IMR-90 (cell line): ENCODE measurements around the gene FRMD1. TPM values are rescaled to one million over a fixed set of nuclear protein-coding genes. Genes with fewer than 3 reads are reported as not detected.

Experiments
- ATAC-seq: fragments of 200-7000 bp; cut with Tn5 transposase; 2 replicates; pipeline ENCODE4 v1.9.1; 2020; ENCODE audit warnings: low read depth, mild to moderate bottlenecking, moderate library complexity
- BruUV-seq: library from RNA; stranded (reverse); fragments of 400-500 nt; replicated peaks from 2 replicates; lab custom pipeline; 2021; lab: Mats Ljungman, UMichigan
- CTCF ChIA-PET: fragments of 300-600 bp; formaldehyde crosslinking; extraction: SDS; loops from one replicate; lab custom pipeline; 2021; ENCODE audit warnings: antibody characterized with exemption; lab: Yijun Ruan, JAX
- POLR2A ChIA-PET: fragments of 300-600 bp; sonication (Branson Sonifier 250); formaldehyde crosslinking; loops from one replicate; lab custom pipeline; 2022; ENCODE audit warnings: antibody characterized with exemption; ENCODE audit not compliant: unreplicated experiment; lab: Charles Lee
- DNase-seq: peaks from one replicate; pipeline ENCODE4 v3.0.0; 2013
- H2AFZ ChIP-seq: replicated peaks from 2 replicates; pipeline ENCODE3; 2013; ENCODE audit warnings: low read length, mild to moderate bottlenecking; ENCODE audit not compliant: poor library complexity
- H2AK5ac ChIP-seq: 2 replicates; pipeline ENCODE4 v1.6.1; 2013; ENCODE audit warnings: low read depth, low read length, inconsistent platforms
- H2AK9ac ChIP-seq: replicated peaks from 2 replicates; pipeline ENCODE3; 2013; ENCODE audit warnings: mild to moderate bottlenecking, low read depth, low read length, moderate library complexity; ENCODE audit not compliant: poor library complexity
- H2BK120ac ChIP-seq: 2 replicates; pipeline ENCODE4 v1.6.1; 2013; ENCODE audit warnings: low read depth, low read length, inconsistent platforms
- H2BK15ac ChIP-seq: 3 replicates; pipeline ENCODE4 v1.6.1; 2013; ENCODE audit warnings: low read depth, low read length, inconsistent platforms
- H2BK20ac ChIP-seq: 2 replicates; pipeline ENCODE4 v1.6.1; 2013; ENCODE audit warnings: low read depth, mild to moderate bottlenecking, inconsistent platforms, low read length, moderate library complexity
- H2BK5ac ChIP-seq: 2 replicates; pipeline ENCODE4 v1.6.1; 2013; ENCODE audit warnings: mild to moderate bottlenecking, low read depth, low read length, inconsistent platforms; ENCODE audit not compliant: poor library complexity, severe bottlenecking
- H3K14ac ChIP-seq: replicated peaks from 2 replicates; pipeline ENCODE4 v1.6.1; 2013; ENCODE audit warnings: low read depth, low read length, inconsistent platforms
- H3K18ac ChIP-seq: 2 replicates; pipeline ENCODE4 v1.6.1; 2013; ENCODE audit warnings: low read depth, low read length, control low read depth
- H3K23ac ChIP-seq: 2 replicates; pipeline ENCODE4 v1.6.1; 2013; ENCODE audit warnings: low read depth, low read length, inconsistent platforms
- H3K27ac ChIP-seq: 2 replicates; pipeline ENCODE4 v1.5.1; 2013; ENCODE audit warnings: mild to moderate bottlenecking, control low read depth, low read length; ENCODE audit not compliant: insufficient read depth
- H3K27me3 ChIP-seq: 2 replicates; pipeline ENCODE4 v1.6.1; 2013; ENCODE audit warnings: low read length; ENCODE audit not compliant: control insufficient read depth, insufficient read depth
- H3K36me3 ChIP-seq: 2 replicates; pipeline ENCODE4 v1.6.1; 2013; ENCODE audit warnings: low read length, mixed read lengths; ENCODE audit not compliant: control insufficient read depth, insufficient read depth
- H3K4ac ChIP-seq: 2 replicates; pipeline ENCODE4 v1.6.1; 2013; ENCODE audit warnings: low read depth, low read length, inconsistent platforms
- H3K4me1 ChIP-seq: 2 replicates; pipeline ENCODE4 v1.6.1; 2013; ENCODE audit warnings: low read length, mixed read lengths; ENCODE audit not compliant: control insufficient read depth, insufficient read depth
- H3K4me2 ChIP-seq: 2 replicates; pipeline ENCODE4 v1.6.1; 2013; ENCODE audit warnings: low read depth, mild to moderate bottlenecking, control low read depth, low read length, moderate library complexity
- H3K4me3 ChIP-seq: 2 replicates; pipeline ENCODE4 v1.5.1; 2013; ENCODE audit warnings: low read depth, mild to moderate bottlenecking, control low read depth, low read length, moderate library complexity; ENCODE audit not compliant: insufficient read depth
- H3K56ac ChIP-seq: 2 replicates; pipeline ENCODE4 v1.6.1; 2013; ENCODE audit warnings: low read length, inconsistent platforms; ENCODE audit not compliant: insufficient read depth; ENCODE audit errors: extremely low read depth
- H3K79me1 ChIP-seq, 2 experiments: 2 replicates each; pipeline ENCODE4 v1.6.1; 2013; ENCODE audit warnings: low read length in 2 of 2, inconsistent platforms in 1 of 2, low read depth in 1 of 2
- H3K9ac ChIP-seq: 2 replicates; pipeline ENCODE4 v1.6.1; 2013; ENCODE audit warnings: low read depth, low read length, control low read depth
- H3K9me1 ChIP-seq: 2 replicates; pipeline ENCODE4 v1.6.1; 2013; ENCODE audit warnings: low read length, inconsistent platforms; ENCODE audit not compliant: insufficient read depth
- H3K9me3 ChIP-seq: 2 replicates; pipeline ENCODE4 v1.6.1; 2013; ENCODE audit warnings: low read length; ENCODE audit not compliant: control insufficient read depth, insufficient read depth
- H4K20me1 ChIP-seq: 2 replicates; pipeline ENCODE4 v1.6.1; 2013; ENCODE audit warnings: low read length, inconsistent platforms; ENCODE audit not compliant: insufficient read depth
- H4K5ac ChIP-seq: 2 replicates; pipeline ENCODE4 v1.6.1; 2013; ENCODE audit warnings: mild to moderate bottlenecking, low read depth, low read length, control low read depth
- H4K8ac ChIP-seq, 2 experiments: 2 replicates each; pipeline ENCODE4 v1.6.1; 2013; ENCODE audit warnings: low read depth in 2 of 2, low read length in 2 of 2, control low read depth in 1 of 2, inconsistent platforms in 1 of 2
- H4K91ac ChIP-seq: 2 replicates; pipeline ENCODE4 v1.6.1; 2013; ENCODE audit warnings: low read depth, low read length, inconsistent platforms; ENCODE audit not compliant: insufficient read depth
- BHLHE40 ChIP-seq: fragments of 150-350 bp; IDR thresholded peaks from 2 replicates; pipeline ENCODE4 v1.6.1; 2016; ENCODE audit warnings: mild to moderate bottlenecking, low read depth, low read length
- CEBPB ChIP-seq: IDR thresholded peaks from 2 replicates; pipeline ENCODE4 v1.6.1; 2012; ENCODE audit warnings: low read depth, low read length, improper control_type of control experiment
- CHD1 ChIP-seq: IDR thresholded peaks from 2 replicates; pipeline ENCODE4 v1.6.1; 2012; ENCODE audit warnings: low read depth, low read length, improper control_type of control experiment
- CTCF ChIP-seq: conservative IDR thresholded peaks from 2 replicates; pipeline ENCODE4 v1.5.1; 2012; ENCODE audit warnings: mild to moderate bottlenecking, low read depth, low read length, improper control_type of control experiment
- ELK1 ChIP-seq: fragments of 150-350 bp; IDR thresholded peaks from 2 replicates; pipeline ENCODE4 v1.6.1; 2016; ENCODE audit warnings: low read depth, mild to moderate bottlenecking, low read length, moderate library complexity, borderline replicate concordance
- FOS ChIP-seq: fragments of 150-350 bp; IDR thresholded peaks from 2 replicates; pipeline ENCODE4 v1.6.1; 2016; ENCODE audit warnings: low read depth, low read length
- MAFK ChIP-seq: IDR thresholded peaks from 2 replicates; pipeline ENCODE4 v1.6.1; 2012; ENCODE audit warnings: low read depth, low read length, improper control_type of control experiment
- MAZ ChIP-seq: IDR thresholded peaks from 2 replicates; pipeline ENCODE4 v1.6.1; 2012; ENCODE audit warnings: low read depth, mild to moderate bottlenecking, low read length, improper control_type of control experiment, moderate library complexity, borderline replicate concordance
- MXI1 ChIP-seq: IDR thresholded peaks from 2 replicates; pipeline ENCODE4 v1.6.1; 2012; ENCODE audit warnings: low read depth, mild to moderate bottlenecking, low read length, moderate library complexity, borderline replicate concordance
- NFE2L2 ChIP-seq: fragments of 150-350 bp; IDR thresholded peaks from 2 replicates; pipeline ENCODE4 v1.6.1; 2016; ENCODE audit warnings: low read depth, mild to moderate bottlenecking, low read length
- POLR2A ChIP-seq: IDR thresholded peaks from 2 replicates; pipeline ENCODE4 v1.6.1; 2012; ENCODE audit warnings: mild to moderate bottlenecking, low read depth, low read length
- RAD21 ChIP-seq: IDR thresholded peaks from 2 replicates; pipeline ENCODE4 v1.6.1; 2012; ENCODE audit warnings: low read length, improper control_type of control experiment
- RCOR1 ChIP-seq: IDR thresholded peaks from 2 replicates; pipeline ENCODE4 v1.6.1; 2012; ENCODE audit warnings: mild to moderate bottlenecking, low read length, improper control_type of control experiment; ENCODE audit not compliant: insufficient replicate concordance
- RFX5 ChIP-seq: IDR thresholded peaks from 2 replicates; pipeline ENCODE4 v1.8.0; 2012; ENCODE audit warnings: low read depth, mild to moderate bottlenecking, low read length, moderate library complexity
- SMC3 ChIP-seq: fragments of 150-350 bp; IDR thresholded peaks from 2 replicates; pipeline ENCODE4 v1.6.1; 2016; ENCODE audit warnings: low read depth, mild to moderate bottlenecking, antibody characterized with exemption, low read length, moderate library complexity
- USF2 ChIP-seq: fragments of 150-350 bp; IDR thresholded peaks from 2 replicates; pipeline ENCODE4 v1.6.1; 2017; ENCODE audit warnings: mild to moderate bottlenecking, antibody characterized with exemption, low read length, low read depth
- WGBS, 2 experiments: methylation state at CpG; one replicate each; pipeline versions ENCODE4 v1.1.5 to v1.1.7; 2013; ENCODE audit warnings: missing lambda C conversion rate in 2 of 2; ENCODE audit not compliant: insufficient read length in 1 of 2; ENCODE audit errors: extremely low coverage in 2 of 2; 5-methylcytosine and 5-hydroxymethylcytosine counted together
- dilution Hi-C: fragments of 300-500 bp; cut with HindIII; formaldehyde crosslinking; loops from one replicate; pipeline ENCODE4 v1.14.3; 2018; ENCODE audit warnings: low sequenced_read_pairs; ENCODE audit not compliant: unreplicated experiment
- in situ Hi-C: fragments of 300-500 bp; cut with MboI; formaldehyde crosslinking; loops from 3 replicates; pipeline ENCODE4 v1.14.3; 2019; ENCODE audit warnings: low sequenced_read_pairs, inconsistent platforms, mixed read lengths
- intact Hi-C: fragments of 100-400 bp; cut with micrococcal nuclease; formaldehyde crosslinking; loops from 2 replicates; pipeline ENCODE4 v1.10.0; 2022
- polyA plus RNA-seq, 3 experiments: library from polyadenylated mRNA; depleted of rRNA; stranded (reverse); fragments of >200 nt; gene quantifications; 2 replicates each; pipeline ENCODE4 v1.2.3, GENCODE V29; 2012; ENCODE audit warnings: low replicate concordance in 1 of 3
- total RNA-seq: library from RNA; depleted of rRNA; stranded (reverse); fragments of >200 nt; gene quantifications from 2 replicates; pipeline ENCODE4 v1.2.3, GENCODE V29; 2012

FRMD1 gene
- total and polyA plus RNA-seq, 2 of the 4 experiments (the other 2 are of a cell fraction) = not detected

GRCh38 chr6:168064226-168064807 is 14.7 kb downstream of the FRMD1 start:
- ChIA-PET POLR2A (no interaction called here), CTCF (no interaction called here)
- H4K5ac ChIP-seq = no peak overlapping the region
- in situ Hi-C loops = no loop called here
- H2AFZ ChIP-seq = no peak overlapping the region
- no peaks in the 10 kb centered on the region for H4K20me1 ChIP-seq
- H3K14ac ChIP-seq = no peak overlapping the region
- H4K91ac ChIP-seq = no peak overlapping the region
- no peak overlapping the region for H3K4ac ChIP-seq
- no peaks in the 10 kb centered on the region for H3K36me3 ChIP-seq
- no peak overlapping the region for H3K18ac ChIP-seq
- no peaks in the 10 kb centered on the region for H3K9me3 ChIP-seq
- peaks cover 15% of the 10 kb centered on the region for H3K27me3 ChIP-seq
- H3K4me2 ChIP-seq = no peak overlapping the region
- H4K8ac ChIP-seq = no peak overlapping the region
- TF ChIP-seq NFE2L2 (no peak), RFX5 (no peak), BHLHE40 (no peak), CTCF (no peak), RCOR1 (no peak), MAFK (no peak), CEBPB (no peak), POLR2A (no peak), CHD1 (no peak), ELK1 (no peak), MXI1 (no peak), USF2 (no peak), SMC3 (no peak), FOS (no peak), MAZ (no peak), RAD21 (no peak)
- no peak overlapping the region for H2BK120ac ChIP-seq
- no peak overlapping the region for H3K9ac ChIP-seq
- no peak overlapping the region for H2BK15ac ChIP-seq
- dilution Hi-C loops = no loop called here
- peaks cover 3% of the 10 kb centered on the region; the same call in 1 of the 2 replicates for H3K4me1 ChIP-seq
- H3K27ac ChIP-seq = no peak overlapping the region
- H3K23ac ChIP-seq = no peak overlapping the region
- no peaks in the 10 kb centered on the region for H3K79me1 ChIP-seq
- no peak for DNase-seq
- BruUV-seq = no TSS peak
- H3K56ac ChIP-seq = no peak overlapping the region
- no peak overlapping the region for H2AK9ac ChIP-seq
- intact Hi-C loops = loop anchor here (5.0 to 10.0 kb wide), 2 partner anchors 53 to 820 kb away; no protein-coding TSS in a partner anchor
- no peak overlapping the region for H3K4me3 ChIP-seq
- no CpG with 5 or more reads among the region's 11 CpGs for WGBS, 2 experiments
- no peak overlapping the region for H2BK20ac ChIP-seq
- no peak for ATAC-seq
- no peak overlapping the region for H2BK5ac ChIP-seq
- H3K9me1 ChIP-seq = no peaks in the 10 kb centered on the region
- no peak overlapping the region for H2AK5ac ChIP-seq
